DOHH2 (cell line): ENCODE measurements around the gene SUPT7L.

ENCODE experiments used
- EZH2phosphoT487 ChIP-seq: fragments of 200-600 bp; sonication (generic); IDR thresholded peaks from 2 replicates; pipeline ENCODE4 v1.6.1; 2017; ENCODE audit warnings: borderline replicate concordance, mild to moderate bottlenecking, antibody characterized with exemption, low read length, moderate library complexity, mixed read lengths
- TF ChIP-seq, protein P1 (sequence below): fragments of 200-600 bp; sonication (generic); IDR thresholded peaks from one replicate; pipeline ENCODE4 v1.5.1; 2014; ENCODE audit warnings: antibody characterized with exemption, mild to moderate bottlenecking, low read depth, low read length; ENCODE audit not compliant: poor library complexity, severe bottlenecking

DNA sequence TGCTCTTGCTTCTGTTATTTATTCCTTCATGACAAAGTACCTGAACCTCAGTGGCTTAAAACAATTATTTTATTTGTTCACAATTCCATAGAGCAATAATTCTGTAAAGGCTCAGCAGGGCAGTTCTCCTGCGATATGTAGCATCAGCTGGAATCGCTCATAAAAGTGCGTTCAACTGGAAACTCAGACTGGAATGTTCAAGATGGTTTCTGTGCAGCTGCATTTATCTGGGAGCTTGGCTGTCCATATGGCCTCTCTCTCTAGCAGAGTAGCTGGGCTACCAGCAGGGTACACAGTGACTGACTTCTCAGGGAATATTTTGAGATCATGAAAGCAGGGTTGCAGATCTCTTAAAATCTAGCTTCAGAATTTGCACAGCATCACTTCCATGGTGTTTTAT lies 48.1 kb downstream of the SUPT7L start:
- TF ChIP-seq, protein P1, sequence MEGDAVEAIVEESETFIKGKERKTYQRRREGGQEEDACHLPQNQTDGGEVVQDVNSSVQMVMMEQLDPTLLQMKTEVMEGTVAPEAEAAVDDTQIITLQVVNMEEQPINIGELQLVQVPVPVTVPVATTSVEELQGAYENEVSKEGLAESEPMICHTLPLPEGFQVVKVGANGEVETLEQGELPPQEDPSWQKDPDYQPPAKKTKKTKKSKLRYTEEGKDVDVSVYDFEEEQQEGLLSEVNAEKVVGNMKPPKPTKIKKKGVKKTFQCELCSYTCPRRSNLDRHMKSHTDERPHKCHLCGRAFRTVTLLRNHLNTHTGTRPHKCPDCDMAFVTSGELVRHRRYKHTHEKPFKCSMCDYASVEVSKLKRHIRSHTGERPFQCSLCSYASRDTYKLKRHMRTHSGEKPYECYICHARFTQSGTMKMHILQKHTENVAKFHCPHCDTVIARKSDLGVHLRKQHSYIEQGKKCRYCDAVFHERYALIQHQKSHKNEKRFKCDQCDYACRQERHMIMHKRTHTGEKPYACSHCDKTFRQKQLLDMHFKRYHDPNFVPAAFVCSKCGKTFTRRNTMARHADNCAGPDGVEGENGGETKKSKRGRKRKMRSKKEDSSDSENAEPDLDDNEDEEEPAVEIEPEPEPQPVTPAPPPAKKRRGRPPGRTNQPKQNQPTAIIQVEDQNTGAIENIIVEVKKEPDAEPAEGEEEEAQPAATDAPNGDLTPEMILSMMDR, result no peak
- no peak for TF ChIP-seq EZH2phosphoT487
